ENCODE results near the gene DRAXIN. TPM values are rescaled to one million over a fixed set of nuclear protein-coding genes. Genes with fewer than 3 reads are reported as not detected.

Gene DRAXIN
- polyA plus RNA-seq, 12 donors: 0.26 to 0.52 (median 0.35) TPM; not detected in 2

DNA sequence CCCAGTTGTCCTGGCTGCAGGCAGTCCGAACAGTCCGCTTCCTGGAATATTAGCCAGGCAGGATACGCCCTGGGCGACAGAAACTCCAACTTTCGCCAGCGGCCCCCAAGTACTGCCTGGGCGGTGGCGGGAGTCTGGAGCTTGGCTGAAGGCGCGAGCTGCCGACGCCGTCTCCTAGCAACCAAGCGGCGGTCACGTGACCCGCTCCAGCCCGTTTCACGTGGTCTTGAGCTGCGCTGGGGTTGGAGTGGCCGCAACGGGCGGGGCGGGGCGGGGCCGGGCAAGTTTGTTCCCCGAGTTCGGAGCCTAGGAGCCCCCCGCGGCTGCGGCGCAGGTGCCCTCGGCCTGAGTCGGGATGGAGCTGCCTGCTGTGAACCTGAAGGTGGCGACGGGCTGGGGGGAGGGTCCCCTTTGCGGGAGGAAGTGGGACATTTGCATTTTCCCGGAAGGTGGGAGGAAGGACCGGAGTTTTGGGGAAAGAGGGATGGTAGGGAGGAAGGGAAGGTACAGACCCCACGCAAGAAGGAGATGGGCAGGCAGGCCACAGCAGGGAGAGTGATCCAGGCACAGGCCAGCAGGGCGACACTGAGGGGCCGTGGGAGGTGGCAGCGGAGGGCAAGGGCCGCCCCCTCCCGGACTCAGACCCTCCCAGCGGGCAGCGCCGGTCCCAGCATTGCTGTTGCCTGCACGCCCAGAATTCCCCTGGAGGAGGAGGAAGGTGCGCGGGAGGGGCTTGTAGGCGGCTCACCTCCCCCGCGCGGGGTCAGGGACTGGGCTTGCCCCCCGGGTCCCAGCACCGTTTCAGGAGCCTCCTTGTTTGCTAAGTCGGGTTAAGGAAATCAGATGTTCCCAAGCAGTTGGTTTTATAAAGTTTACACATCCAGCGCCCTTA lies 44.6 kb downstream of the DRAXIN start, which contains the start of gene AGTRAP:
AGTRAP (plus strand) TSS at position 283 of the 892 bp plus-strand sequence; CDS start at position 356, 73 bp downstream.
- DNase-seq: peak; percentile 97

DNA sequence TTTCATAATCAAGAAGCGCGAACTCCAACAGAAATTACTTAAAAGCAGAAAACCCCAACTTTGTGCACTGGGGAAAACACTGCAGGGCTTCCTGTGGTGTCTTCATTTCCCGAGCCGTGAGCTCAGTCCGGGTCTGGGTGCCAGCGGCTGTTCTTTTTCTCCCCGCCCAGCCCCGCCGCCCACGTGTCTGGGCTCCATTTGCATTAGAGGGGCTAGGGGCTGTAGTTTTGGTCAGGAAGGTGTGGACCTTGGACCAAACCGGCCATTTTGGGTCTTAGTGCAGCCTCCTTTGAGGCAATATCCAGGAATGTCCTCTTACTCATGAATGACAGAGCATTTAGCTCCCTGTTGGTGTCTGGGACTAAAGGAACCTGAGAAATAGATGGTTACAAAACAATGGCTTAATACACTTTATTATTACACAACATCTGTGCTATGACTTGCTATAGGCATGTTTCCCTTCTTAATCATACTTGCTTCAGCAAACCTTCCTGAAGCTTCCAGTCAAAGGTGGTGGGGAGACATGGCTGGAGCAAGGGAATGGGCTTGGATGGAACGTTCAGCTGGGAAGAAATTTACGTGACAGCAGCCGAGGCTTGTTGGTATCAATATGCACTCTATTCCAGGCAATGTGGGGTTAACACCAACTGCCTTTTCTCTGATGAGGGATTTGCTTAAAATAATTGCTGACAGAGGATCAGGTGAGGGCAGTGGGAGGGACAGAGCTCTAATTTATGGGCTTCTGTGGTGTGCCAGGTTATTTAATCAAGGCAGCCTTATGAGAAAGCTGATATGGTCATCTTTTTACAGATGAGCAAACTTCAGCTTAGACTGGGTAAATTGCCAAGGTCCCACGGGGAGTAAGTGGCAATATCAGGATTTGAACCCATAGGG lies 45.5 kb downstream of the DRAXIN start:
- DNase-seq: peak; percentile 55

DNA sequence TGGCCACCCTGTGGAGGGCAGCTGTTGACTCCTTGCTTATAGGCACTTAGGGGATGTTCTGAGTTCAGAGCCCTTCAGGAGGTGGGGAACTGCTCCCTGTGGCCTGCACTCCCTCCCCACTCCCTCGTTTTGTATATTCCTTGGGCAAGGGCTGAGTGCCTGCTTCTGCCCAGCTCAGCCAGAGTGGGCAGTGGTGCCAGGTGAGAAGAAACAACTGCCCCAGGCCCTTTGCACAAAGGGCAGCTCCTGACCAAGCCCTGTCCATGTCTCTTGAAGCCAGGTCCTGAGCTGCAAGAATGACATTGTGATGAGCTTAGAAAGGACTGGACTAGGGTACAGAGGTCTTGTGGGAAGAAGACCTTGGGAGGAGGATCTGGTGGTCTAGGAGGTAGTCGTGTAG lies 46.6 kb downstream of the DRAXIN start:
- DNase-seq: no peak

DNA sequence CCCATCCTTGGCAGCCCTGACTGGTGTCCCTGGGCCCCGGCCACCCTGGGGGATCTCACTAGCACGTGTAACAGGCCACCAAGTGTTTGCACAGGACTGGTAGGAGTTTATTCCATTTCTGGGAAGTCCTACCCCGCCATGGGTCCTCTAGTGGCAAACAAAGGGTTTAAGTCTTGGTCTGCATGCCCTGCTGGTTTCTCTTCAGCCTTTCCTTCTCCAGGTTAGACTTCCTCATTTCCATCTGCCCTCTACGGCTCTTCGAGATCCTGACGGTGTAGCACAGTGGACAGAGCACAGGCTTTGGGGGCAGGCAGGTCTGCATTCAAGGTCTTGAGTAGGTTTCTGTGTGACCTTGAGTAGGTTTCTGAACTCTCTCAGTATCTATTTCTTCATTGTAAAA lies 47.3 kb downstream of the DRAXIN start:
- no peak for DNase-seq

DNA sequence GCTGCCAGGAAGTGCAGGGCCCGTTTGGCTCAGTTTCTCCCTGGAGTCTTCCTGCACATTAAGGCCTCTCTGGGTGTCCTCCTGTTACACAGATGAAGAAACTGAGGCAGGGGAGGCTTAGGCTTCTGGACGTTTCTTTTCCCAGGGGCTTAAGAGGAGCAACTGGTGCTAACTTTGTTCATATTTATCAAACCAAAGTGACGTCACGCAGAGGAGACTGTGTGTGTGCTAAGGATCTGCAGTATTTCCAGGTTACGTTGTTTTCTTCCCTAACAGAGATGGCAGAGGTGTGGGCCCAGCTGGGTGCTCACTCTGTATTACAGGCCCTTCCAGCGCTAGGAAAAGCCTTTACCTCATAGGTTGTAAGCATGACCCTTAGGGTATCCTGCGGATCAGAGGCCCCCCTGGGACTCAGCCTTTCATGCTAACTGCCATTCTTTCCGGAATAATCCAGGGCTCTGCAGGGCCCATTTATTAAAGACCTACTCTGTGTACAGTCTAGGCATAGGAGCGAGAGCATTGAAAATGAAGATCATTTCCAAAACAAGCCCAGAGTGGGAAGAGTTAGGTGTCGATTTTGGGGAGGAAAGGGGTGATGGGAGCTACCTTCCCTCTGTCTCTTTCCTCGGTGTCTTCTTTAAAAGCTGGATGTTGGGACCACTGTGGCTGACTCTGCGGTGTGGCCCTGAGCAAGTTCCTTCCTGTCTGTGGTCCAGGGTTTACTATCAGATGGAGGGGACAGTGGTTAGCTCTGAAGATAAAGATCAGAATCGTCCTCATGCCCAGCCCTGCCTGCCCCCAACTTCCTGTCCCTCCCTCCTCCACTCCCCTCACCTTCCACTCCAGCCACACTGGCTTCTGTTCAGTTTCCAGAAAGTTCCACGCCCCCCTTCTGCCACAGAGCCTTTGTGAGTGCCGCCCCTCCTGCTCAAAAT lies 49.0 kb downstream of the DRAXIN start:
- no peak for DNase-seq

DNA sequence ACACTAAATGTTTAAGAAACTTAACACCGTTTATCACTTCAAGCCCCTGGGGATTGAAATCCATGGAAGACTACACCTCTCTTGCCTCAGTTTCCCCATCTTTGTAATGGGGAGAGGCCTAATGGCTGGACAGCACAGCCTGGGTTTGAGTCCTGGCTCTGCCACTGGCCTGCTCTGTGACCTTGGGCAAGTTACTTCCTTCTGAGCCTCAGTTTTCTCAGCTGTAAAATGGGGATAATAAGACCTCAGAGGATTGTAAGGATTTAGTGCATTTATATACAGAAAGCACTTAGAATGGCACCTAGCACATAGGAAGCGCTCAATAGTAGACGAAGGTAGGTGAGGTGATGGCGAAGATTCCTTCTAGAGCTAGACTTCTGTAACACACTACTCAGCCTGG lies 50.0 kb downstream of the DRAXIN start:
- no peak for DNase-seq

DNA sequence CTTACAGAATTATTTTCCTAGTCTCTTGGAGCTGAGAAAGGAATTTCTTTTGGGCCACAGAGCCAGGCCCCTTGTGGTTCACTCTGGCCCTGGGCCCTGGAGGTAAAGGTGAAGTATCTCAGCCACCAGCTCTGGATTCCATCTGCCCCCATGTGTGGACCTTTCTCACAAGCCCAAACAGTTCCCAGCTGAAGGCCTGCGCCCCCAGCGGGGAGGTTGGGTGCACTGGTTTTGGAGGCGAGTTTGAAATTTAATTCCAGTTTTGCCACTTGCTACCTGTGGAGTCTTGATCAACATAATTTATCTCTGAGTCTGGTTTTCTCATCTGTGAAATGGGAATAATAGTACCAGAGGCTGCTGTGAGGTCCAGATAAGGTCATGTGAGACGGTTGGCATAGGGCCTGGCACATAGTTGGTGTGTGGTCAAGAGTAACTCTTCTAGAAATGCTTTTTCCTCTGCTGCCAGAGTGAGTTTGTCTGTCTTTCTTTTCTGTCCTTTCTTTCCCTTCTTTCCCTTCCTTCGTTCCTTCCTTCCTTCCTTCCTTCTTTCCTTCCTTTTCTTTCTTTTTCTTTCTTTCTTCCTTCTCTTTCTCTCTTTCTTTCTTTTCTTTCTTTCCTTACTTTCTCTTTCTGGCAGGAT lies 50.5 kb downstream of the DRAXIN start:
- DNase-seq: no peak

DNA sequence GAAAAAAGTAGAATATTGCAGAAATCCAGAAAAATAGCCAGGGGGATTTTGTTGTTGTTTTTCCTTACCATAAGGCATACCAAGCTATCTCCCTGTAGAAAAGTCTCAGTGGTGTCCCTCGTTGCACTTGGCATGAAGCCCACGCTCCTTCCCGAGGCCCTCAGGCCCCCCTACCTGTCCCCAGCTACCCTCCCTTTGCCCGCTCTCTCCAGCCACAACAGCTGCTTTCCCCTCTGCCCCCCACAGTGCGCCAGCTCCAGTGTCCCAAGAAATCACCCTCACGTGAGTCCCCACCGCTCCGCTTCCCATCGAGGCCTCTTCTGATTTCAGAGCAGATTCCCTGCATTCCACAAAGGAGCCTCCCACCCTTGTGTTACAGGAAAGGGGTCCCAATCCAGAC lies 52.8 kb downstream of the DRAXIN start:
- DNase-seq: no peak

DNA sequence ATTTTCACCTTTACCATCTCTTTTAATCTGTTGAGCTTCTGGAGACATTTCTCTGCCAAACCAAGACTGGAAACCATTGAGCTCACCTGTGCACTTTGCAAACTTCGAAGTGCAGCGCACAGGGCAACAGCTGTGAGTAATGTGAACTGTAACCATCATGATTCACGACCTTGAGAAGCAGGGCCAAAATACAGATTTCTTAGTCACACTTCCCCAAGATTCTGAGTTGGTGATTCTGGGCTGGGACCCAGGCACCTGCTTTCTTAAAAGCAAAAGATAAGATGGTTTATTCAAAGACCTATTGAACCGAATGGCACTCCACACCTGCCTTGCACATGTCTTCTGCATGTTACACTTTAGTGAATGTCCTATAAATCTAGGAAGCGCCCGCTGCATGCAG lies 54.6 kb downstream of the DRAXIN start:
- DNase-seq: no peak

DNA sequence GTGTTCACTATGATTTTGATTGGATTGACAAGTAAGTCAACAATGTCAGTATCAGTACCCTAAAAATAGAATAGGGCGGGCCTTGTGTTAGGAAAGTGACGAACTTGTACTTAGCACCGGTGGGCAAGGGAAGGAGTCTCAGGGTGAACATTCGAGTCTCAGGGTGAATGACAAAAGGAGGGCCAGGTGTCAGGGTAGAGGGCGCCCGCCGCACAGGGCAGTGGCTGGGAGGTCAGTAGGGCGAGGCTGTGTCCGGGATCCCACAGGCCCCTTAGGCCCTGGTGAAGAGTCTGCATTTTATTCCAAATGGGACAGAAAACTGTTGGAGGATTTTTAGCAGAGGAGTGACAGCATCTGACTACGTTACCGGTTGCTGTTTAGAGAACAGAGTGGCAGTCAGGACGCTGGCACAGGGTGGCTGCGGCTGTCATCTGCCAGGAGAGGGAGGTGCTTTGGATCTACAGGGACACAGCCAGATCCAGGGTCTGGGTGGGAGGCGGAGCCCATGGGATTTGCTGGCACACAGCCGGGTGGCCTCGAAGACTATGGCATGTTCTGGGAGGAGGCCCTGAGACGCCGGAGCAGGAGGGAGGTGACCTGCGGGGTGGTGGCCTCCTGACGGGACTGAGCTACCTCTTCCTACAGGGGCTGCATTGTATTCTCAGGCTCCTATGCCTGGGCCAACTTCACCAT lies 55.4 kb downstream of the DRAXIN start:
- DNase-seq: no peak

DNA sequence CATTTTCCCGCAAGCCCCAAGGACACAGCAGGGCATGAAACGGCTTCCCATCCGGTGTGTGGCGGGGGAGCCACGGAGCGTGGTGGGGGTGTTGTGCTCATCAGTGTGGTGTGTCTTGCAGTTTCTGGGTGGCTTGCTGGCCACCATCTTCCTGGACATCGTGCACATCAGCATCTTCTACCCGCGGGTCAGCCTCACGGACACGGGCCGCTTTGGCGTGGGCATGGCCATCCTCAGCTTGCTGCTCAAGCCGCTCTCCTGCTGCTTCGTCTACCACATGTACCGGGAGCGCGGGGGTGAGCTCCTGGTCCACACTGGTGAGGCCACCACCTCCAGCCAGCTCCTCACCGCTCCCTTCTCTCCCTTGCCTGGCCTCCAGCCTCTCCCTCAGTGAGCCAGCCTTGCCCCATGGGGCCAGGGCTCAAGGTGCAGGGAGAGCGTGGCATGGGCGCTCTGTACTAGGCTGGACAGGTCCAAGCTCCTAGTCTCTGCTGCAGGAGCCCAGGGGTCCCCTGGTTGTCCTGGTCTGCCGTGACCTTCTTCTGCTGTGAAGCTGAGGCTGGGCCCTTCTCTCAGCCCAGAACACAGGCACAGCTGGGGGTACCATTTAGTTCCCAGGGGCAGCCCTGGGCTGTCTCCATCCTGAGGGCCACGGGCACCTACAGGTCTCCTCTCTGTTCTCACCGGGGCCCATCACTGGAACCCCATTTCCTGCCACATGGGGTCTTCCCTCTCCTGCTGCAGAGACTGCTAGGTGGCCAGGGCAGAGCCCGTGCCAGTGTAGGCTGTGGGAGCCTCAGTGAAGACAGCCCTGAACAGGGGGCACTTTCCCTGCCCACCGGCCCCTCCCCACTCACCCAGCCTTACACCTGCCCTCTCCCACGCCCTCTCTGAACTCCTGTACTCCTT lies 57.0 kb downstream of the DRAXIN start:
- DNase-seq: no peak

DNA sequence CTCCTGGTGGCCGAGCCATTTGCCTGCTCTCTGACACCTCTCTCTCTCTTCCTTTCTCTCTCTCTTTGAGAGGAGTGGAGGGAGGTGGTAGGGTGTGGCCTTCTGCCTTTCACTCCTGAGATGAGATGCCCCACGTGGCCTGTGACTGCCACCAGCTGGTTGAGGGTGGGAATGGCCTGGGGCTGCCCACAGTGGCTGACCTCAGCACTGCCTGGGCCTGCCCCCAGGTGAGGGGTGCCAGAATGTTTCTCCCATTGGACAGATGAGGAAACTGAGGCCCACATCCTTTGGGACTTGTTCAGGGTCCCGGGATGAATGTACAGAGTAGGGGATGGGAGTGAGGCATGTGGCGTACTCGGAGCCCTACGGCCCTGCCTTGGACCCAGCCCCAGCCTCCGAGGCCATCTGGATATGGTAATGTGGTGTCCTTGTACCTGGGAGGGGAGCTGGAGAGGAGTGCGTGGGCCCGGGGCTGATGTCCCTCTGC lies 57.7 kb downstream of the DRAXIN start:
- DNase-seq: no peak

DNA sequence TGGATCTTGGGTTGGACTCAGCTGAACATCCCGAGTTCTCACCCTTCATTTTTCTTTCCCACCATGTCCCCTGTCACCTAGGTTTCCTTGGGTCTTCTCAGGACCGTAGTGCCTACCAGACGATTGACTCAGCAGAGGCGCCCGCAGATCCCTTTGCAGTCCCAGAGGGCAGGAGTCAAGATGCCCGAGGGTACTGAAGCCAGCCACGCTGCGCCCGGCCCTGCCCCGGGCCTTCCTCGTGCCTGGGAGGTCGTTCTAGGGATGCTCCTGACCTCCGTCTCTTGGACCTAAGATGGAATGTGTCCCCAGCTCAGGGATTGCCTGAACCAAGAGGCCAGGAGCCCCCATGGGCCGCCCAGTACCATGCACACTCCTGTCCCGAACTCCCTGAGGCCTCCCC lies 58.5 kb downstream of the DRAXIN start:
- no peak for DNase-seq

DNA sequence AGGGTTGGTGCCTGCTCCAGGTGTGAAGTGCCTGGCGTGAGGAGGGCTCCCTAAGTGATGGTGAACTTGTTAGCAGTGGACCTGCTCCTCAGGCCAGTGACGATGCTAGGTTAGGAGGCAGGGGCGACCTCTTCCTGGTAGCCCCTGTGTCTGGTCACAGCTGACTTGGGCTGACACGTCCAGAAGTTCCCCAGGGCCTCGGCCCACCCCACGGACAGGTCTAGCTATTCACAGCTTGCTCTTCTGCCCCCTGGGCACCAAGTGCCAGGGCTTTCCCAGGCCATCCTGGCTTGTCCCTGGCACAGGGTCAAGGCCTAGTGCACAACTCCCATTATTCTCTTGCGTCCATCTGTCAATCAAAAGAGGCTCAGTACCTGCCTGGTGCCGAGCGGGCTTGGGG lies 59.6 kb downstream of the DRAXIN start:
- DNase-seq: no peak

DNA sequence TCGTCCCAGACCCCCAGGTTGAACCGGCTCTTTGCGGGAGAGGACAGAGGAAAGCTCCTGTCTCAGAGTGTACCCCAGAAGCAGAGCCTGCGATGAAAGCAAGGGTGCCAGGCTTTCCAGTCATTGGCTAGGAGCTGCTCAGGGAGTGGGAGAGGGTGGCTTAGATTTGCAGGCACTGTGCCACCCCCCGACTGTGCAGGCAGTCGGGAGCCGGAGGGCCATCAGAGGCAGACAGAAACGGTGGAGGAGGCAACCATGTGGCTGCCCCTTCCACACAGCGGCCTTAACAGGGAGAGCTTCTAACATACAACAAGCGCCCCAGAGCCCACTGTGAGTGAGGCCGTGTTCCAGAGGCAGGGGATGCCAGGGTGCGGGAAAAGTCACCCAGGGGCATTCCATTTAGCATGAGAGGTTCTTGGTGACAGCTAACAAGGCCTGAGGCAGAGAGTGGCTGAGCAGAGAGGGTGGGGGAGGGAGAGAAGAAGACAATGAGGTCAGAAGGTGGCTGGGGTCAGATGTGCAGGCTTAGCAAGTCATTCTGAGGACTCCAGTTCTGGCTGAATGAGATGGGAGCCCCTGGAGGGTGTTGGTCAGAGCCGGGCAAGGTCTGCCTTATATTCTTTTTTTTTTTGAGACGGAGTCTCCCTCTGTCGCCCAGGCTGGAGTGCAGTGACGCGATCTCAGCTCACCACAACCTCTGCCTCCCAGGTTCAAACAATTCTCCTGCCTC lies 61.0 kb downstream of the DRAXIN start:
- no peak for DNase-seq

DNA sequence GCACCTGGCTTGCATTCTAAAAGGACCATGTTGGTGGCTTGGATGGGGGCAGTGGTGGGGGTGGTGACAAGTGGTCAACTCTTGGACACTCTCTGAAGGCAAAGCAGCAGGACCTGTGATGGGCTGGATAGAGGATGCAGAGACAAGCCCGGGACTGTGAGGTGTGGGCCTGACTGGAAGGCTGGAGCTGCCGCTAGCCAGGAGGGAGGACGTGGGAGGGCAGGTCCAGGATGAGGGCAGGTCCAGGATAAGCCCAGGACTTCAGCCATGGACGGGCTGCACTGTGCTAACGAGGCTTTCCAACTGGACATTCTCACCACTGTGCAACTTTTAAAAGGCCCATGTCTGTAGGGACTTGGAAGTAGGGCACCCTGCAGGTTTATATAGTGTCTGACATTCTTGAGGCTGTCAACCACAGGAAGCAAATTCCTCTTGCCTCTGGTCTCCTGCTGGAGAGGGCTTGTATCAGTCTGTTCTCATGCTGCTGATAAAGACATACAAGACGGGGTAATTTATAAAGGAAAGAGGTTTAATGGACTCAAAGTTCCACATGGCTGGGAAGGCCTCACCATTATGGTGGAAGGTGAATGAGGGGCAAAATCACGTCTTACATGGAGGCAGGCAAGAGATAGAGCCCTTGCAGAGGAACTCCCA lies 62.2 kb downstream of the DRAXIN start:
- DNase-seq: no peak

DNA sequence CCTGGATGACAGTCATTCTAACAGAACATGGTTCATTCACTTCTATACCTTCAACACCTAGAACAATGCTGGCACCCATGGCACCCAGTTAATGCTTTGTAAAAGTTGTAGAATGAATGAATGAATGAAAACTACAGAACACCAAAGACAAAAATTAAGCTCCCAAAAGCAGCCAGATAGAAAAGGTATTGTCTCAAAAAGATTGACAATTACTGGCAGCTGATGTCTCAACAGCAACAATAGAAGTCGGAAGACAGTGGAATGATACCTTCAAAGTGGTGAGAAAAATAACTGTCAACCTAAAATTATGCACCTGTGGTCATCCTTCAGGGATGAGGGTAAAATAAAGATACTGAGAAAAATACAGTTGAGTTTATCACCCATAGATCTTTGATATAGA lies 65.5 kb downstream of the DRAXIN start:
- DNase-seq: no peak

DNA sequence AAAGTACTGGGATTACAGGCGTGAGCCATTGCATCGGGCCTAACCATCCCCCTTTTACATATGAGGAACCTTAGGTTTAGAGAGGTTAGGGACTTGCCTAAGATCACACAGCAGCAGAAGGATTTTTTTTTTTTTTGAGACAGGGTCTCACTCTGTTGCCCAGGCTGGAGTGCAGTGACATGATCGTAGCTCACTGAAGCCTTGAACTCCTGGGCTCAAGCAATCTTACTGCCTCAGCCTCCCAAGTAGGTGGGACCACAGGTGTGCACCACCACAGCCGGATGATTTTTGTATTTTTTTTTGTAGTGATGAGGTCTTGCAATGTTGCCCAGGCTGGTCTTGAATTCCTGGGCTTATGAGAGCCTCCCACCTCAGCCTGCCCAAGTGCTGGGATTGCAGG lies 68.3 kb downstream of the DRAXIN start:
- no peak for DNase-seq

Data from muscle of arm (tissue), 12 donors.